HCT116 (cell line): ENCODE measurements around the gene GGT7.

Experiments used
- CTCF ChIP-seq, 3 experiments: fragments of 200-600 bp in 1 of 3; sonication (generic) in 1 of 3; IDR thresholded peaks in 2 of 3; conservative IDR thresholded peaks in 1 of 3; 2 replicates each; pipeline ENCODE4 v1.5.1; 2012 to 2017; ENCODE audit warnings: low read depth in 2 of 3, low read length in 2 of 3, antibody characterized with exemption in 1 of 3, borderline replicate concordance in 1 of 3, control low read depth in 1 of 3, mild to moderate bottlenecking in 1 of 3, mixed read lengths in 1 of 3, mixed run types in 1 of 3, moderate library complexity in 1 of 3; ENCODE audit not compliant: insufficient read depth in 1 of 3
- EGR1 ChIP-seq: IDR thresholded peaks from 2 replicates; pipeline ENCODE4 v1.6.1; 2012; ENCODE audit warnings: low read depth
- FOSL1 ChIP-seq: IDR thresholded peaks from 2 replicates; pipeline ENCODE4 v1.6.1; 2012; ENCODE audit warnings: low read depth
- POLR2A ChIP-seq: IDR thresholded peaks from 2 replicates; pipeline ENCODE4 v1.7.0; 2011; ENCODE audit warnings: borderline replicate concordance; ENCODE audit not compliant: insufficient read depth, insufficient read length; ENCODE audit errors: extremely low read depth
- RAD21 ChIP-seq: IDR thresholded peaks from 2 replicates; pipeline ENCODE4 v1.6.1; 2012; ENCODE audit warnings: low read depth, mild to moderate bottlenecking
- REST ChIP-seq: IDR thresholded peaks from 2 replicates; pipeline ENCODE4 v1.6.1; 2012; ENCODE audit warnings: low read depth
- SP1 ChIP-seq: IDR thresholded peaks from 2 replicates; pipeline ENCODE4 v1.6.1; 2012; ENCODE audit warnings: low read depth
- SRF ChIP-seq: IDR thresholded peaks from 2 replicates; pipeline ENCODE4 v1.6.1; 2012; ENCODE audit warnings: low read depth
- TCF7L2 ChIP-seq: IDR thresholded peaks from 2 replicates; pipeline ENCODE4 v1.7.0; 2011; ENCODE audit warnings: borderline replicate concordance, inconsistent platforms; ENCODE audit not compliant: insufficient read depth, insufficient read length; ENCODE audit errors: extremely low read depth
- TF ChIP-seq, protein P1 (sequence below): IDR thresholded peaks from 2 replicates; pipeline ENCODE4 v1.6.1; 2012

GRCh38 chr20:34825530-34826362, 46.9 kb downstream of the GGT7 start, which contains the start of gene NCOA6:
- TF ChIP-seq CTCF (IDR thresholded peaks at IDR 0.05 in 2 of 3, conservative IDR thresholded peaks at IDR 0.05 in 1 of 3; ENCODE audit: borderline replicate concordance in 1 of 3, insufficient read depth in 1 of 3, low read depth in 2 of 3, low read length in 2 of 3) (no peak), FOSL1 (no peak), EGR1 (no peak), POLR2A (peak; percentile 63), SP1 (peak; percentile 21), RAD21 (no peak), TCF7L2 (no peak), SRF (no peak), REST (no peak)
- TF ChIP-seq, protein P1, sequence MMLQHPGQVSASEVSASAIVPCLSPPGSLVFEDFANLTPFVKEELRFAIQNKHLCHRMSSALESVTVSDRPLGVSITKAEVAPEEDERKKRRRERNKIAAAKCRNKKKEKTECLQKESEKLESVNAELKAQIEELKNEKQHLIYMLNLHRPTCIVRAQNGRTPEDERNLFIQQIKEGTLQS: no peak
